Endothelial cell of umbilical vein (primary cell): ENCODE results near the gene TEC. TPM values are rescaled to one million over a fixed set of nuclear protein-coding genes. Genes with fewer than 3 reads are reported as not detected.

ENCODE experiments used
- BruUV-seq: library from RNA; stranded (reverse); fragments of 400-500 nt; replicated peaks from 2 replicates; lab custom pipeline; 2021; lab: Mats Ljungman, UMichigan
- CTCF ChIA-PET: fragments of 300-600, 350-600 bp; sonication (Branson Sonifier 250); formaldehyde crosslinking; loops from one replicate; lab custom pipeline; 2021; ENCODE audit warnings: antibody characterized with exemption, inconsistent platforms; lab: Charles Lee
- POLR2A ChIA-PET: fragments of 300-600, 350-600 bp; sonication (Branson Sonifier 250); formaldehyde crosslinking; loops from one replicate; lab custom pipeline; 2021; ENCODE audit warnings: antibody characterized with exemption, inconsistent platforms; lab: Charles Lee
- DNase-seq: peaks from one replicate; pipeline ENCODE4 v3.0.0-alpha.2; 2011; ENCODE audit warnings: low read depth, low spot score
- FAIRE-seq: peaks from 2 replicates; lab custom pipeline; 2011; peaks lifted over from hg19 to GRCh38; lab: Jason Lieb, UNC
- H2AFZ ChIP-seq: 2 replicates; pipeline ENCODE4 v1.6.0; 2012; ENCODE audit warnings: low read depth, low read length, control low read depth, inconsistent platforms
- H3K27ac ChIP-seq: 2 replicates; pipeline ENCODE4 v1.5.1; 2011; ENCODE audit warnings: low read depth, mild to moderate bottlenecking, control low read depth, low read length, moderate library complexity; ENCODE audit not compliant: insufficient read depth
- H3K27me3 ChIP-seq, 2 experiments: 2 replicates each; pipeline versions ENCODE4 v1.6.0 to v1.6.1; 2011; ENCODE audit warnings: low read length in 2 of 2, mixed read lengths in 1 of 2; ENCODE audit not compliant: control insufficient read depth in 2 of 2, insufficient read depth in 2 of 2
- H3K36me3 ChIP-seq, 2 experiments: 2 replicates in 1 of 2; 3 replicates in 1 of 2; pipeline ENCODE4 v1.5.1; 2011; ENCODE audit warnings: low read length in 2 of 2, mild to moderate bottlenecking in 1 of 2, moderate library complexity in 1 of 2; ENCODE audit not compliant: control insufficient read depth in 2 of 2, insufficient read depth in 2 of 2; ENCODE audit errors: extremely low read depth in 1 of 2
- H3K4me1 ChIP-seq: 3 replicates; pipeline ENCODE4 v1.5.1; 2011; ENCODE audit warnings: mild to moderate bottlenecking, low read length; ENCODE audit not compliant: control insufficient read depth, insufficient read depth; ENCODE audit errors: extremely low read depth
- H3K4me2 ChIP-seq: 2 replicates; pipeline ENCODE4 v1.6.1; 2011; ENCODE audit warnings: low read length, control low read depth, mixed read lengths; ENCODE audit not compliant: insufficient read depth
- H3K4me3 ChIP-seq, 3 experiments: fragments of 200-600 bp in 1 of 3; sonication (generic), shearing (Covaris generic) in 1 of 3; replicated peaks in 1 of 3; 2 replicates each; pipeline ENCODE4 v1.5.1; 2011 to 2016; ENCODE audit warnings: control low read depth in 3 of 3, low read length in 3 of 3, mild to moderate bottlenecking in 2 of 3, inconsistent platforms in 1 of 3, low read depth in 1 of 3, moderate library complexity in 1 of 3; ENCODE audit not compliant: insufficient read depth in 1 of 3
- H3K79me2 ChIP-seq: 2 replicates; pipeline ENCODE4 v1.6.0; 2012; ENCODE audit warnings: low read length, inconsistent platforms; ENCODE audit not compliant: control insufficient read depth, insufficient read depth
- H3K9ac ChIP-seq: replicated peaks from 2 replicates; pipeline ENCODE3; 2011; ENCODE audit warnings: low read length, control low read depth; ENCODE audit not compliant: insufficient read depth; ENCODE audit errors: extremely low read depth
- H3K9me1 ChIP-seq: replicated peaks from 3 replicates; pipeline ENCODE4 v1.6.0; 2011; ENCODE audit warnings: mild to moderate bottlenecking, low read length; ENCODE audit not compliant: control insufficient read depth, insufficient read depth; ENCODE audit errors: extremely low read depth
- H3K9me3 ChIP-seq: replicated peaks from 2 replicates; pipeline ENCODE4 v1.5.1; 2012; ENCODE audit warnings: low read length, inconsistent platforms; ENCODE audit not compliant: control insufficient read depth, insufficient read depth
- H4K20me1 ChIP-seq: replicated peaks from 2 replicates; pipeline ENCODE3; 2011; ENCODE audit warnings: mild to moderate bottlenecking, low read length; ENCODE audit not compliant: control insufficient read depth, insufficient read depth; ENCODE audit errors: extremely low read depth
- EZH2 ChIP-seq: IDR thresholded peaks from 2 replicates; pipeline ENCODE4 v1.6.1; 2012; ENCODE audit warnings: borderline replicate concordance, low read depth, mild to moderate bottlenecking, moderate library complexity, low read length, inconsistent platforms; ENCODE audit not compliant: severe bottlenecking
- FOS ChIP-seq: IDR thresholded peaks from 2 replicates; pipeline ENCODE4 v1.6.1; 2011; ENCODE audit warnings: mild to moderate bottlenecking, low read length, moderate library complexity, borderline replicate concordance; ENCODE audit not compliant: insufficient read depth
- GATA2 ChIP-seq: IDR thresholded peaks from 2 replicates; pipeline ENCODE4 v1.7.0; 2011; ENCODE audit warnings: low read depth, mild to moderate bottlenecking, moderate library complexity, mixed read lengths, low read length; ENCODE audit not compliant: insufficient read length, insufficient read depth
- JUN ChIP-seq: IDR thresholded peaks from 2 replicates; pipeline ENCODE4 v1.6.1; 2011; ENCODE audit warnings: borderline replicate concordance, low read depth; ENCODE audit not compliant: insufficient read length, insufficient read depth
- MYC ChIP-seq: IDR thresholded peaks from one replicate; pipeline ENCODE4 v1.6.1; 2011; ENCODE audit warnings: mild to moderate bottlenecking, low read depth, low read length
- POLR2A ChIP-seq: IDR thresholded peaks from 2 replicates; pipeline ENCODE4 v1.6.1; 2012; ENCODE audit warnings: low read depth, mild to moderate bottlenecking, control low read depth, low read length
- POLR2AphosphoS5 ChIP-seq: IDR thresholded peaks from 2 replicates; pipeline ENCODE4 v1.6.1; 2012; ENCODE audit warnings: low read depth, mild to moderate bottlenecking, control low read depth, low read length, moderate library complexity; ENCODE audit not compliant: insufficient read depth
- dilution Hi-C: fragments of 300-500 bp; cut with MboI; formaldehyde crosslinking; loops from one replicate; pipeline ENCODE4 v1.15.0; 2019; ENCODE audit warnings: low sequenced_read_pairs; ENCODE audit not compliant: extremely low pct_ligation_motif_present
- intact Hi-C: fragments of 100-400 bp; cut with micrococcal nuclease; formaldehyde crosslinking; loops from one replicate; pipeline ENCODE4 v1.10.0; 2022
- polyA plus RNA-seq, 4 experiments: library from polyadenylated mRNA; depleted of rRNA in 3 of 4; stranded (reverse) in 3 of 4; unstranded in 1 of 4; fragments of >200 nt; gene quantifications; 2 replicates each; pipeline versions ENCODE4 v1.2.1 to v1.2.3, GENCODE V29; 2011 to 2012; ENCODE audit warnings: missing spikeins in 1 of 4
- total RNA-seq: library from RNA; stranded (reverse); gene quantifications from 2 replicates; pipeline ENCODE4 v1.2.3, GENCODE V29; 2021
- TF ChIP-seq, protein P1 (sequence below): IDR thresholded peaks from 2 replicates; pipeline ENCODE4 v1.6.1; 2011; ENCODE audit not compliant: insufficient read depth, insufficient read length
- TF ChIP-seq, protein P2 (sequence below), 2 donors: IDR thresholded peaks; 1 replicate in 1 of 2; 2 replicates in 1 of 2; pipeline ENCODE4 v1.5.1; 2011; ENCODE audit warnings: low read length in 2 of 2, mild to moderate bottlenecking in 2 of 2, moderate library complexity in 2 of 2, control low read depth in 1 of 2, inconsistent platforms in 1 of 2, low read depth in 1 of 2; ENCODE audit not compliant: insufficient read depth in 1 of 2; ENCODE audit errors: extremely low read depth in 1 of 2

Gene TEC
- total and polyA plus RNA-seq, 2 donors (not counting 3 experiments of a cell fraction or from before 2014, with no cell fraction given), result 0.08 to 0.86 TPM

- H3K9ac ChIP-seq, result no peak overlapping the region
- peaks cover 4 to 10% of the 10 kb centered on the region in 2 experiments for H3K27me3 ChIP-seq
- no TSS peak for BruUV-seq
- no peak overlapping the region for H3K4me3 ChIP-seq
- FAIRE-seq (no peak), DNase-seq (no peak)
- intact Hi-C loops (no loop called here), dilution Hi-C loops (no loop called here)
- H3K36me3 ChIP-seq, result no peaks in the 10 kb centered on the region
- no peak overlapping the region for H3K4me2 ChIP-seq
- H4K20me1 ChIP-seq, result no peaks in the 10 kb centered on the region
- no peaks in the 10 kb centered on the region for H3K9me3 ChIP-seq
- H3K27ac ChIP-seq, result no peak overlapping the region
- no peak overlapping the region for H2AFZ ChIP-seq
- H3K79me2 ChIP-seq, result no peaks in the 10 kb centered on the region
- no peaks in the 10 kb centered on the region for H3K9me1 ChIP-seq
- TF ChIP-seq FOS, result no peak
- TF ChIP-seq JUN, result no peak
- no peak for TF ChIP-seq MYC
- no peak for TF ChIP-seq POLR2A
- TF ChIP-seq EZH2, result no peak
- no peak for TF ChIP-seq GATA2
- TF ChIP-seq, protein P1, sequence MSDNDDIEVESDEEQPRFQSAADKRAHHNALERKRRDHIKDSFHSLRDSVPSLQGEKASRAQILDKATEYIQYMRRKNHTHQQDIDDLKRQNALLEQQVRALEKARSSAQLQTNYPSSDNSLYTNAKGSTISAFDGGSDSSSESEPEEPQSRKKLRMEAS, result no peak
- TF ChIP-seq, protein P2, sequence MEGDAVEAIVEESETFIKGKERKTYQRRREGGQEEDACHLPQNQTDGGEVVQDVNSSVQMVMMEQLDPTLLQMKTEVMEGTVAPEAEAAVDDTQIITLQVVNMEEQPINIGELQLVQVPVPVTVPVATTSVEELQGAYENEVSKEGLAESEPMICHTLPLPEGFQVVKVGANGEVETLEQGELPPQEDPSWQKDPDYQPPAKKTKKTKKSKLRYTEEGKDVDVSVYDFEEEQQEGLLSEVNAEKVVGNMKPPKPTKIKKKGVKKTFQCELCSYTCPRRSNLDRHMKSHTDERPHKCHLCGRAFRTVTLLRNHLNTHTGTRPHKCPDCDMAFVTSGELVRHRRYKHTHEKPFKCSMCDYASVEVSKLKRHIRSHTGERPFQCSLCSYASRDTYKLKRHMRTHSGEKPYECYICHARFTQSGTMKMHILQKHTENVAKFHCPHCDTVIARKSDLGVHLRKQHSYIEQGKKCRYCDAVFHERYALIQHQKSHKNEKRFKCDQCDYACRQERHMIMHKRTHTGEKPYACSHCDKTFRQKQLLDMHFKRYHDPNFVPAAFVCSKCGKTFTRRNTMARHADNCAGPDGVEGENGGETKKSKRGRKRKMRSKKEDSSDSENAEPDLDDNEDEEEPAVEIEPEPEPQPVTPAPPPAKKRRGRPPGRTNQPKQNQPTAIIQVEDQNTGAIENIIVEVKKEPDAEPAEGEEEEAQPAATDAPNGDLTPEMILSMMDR (IDR thresholded peaks at IDR 0.05; ENCODE audit: extremely low read depth in 1 of 2, insufficient read depth in 1 of 2, low read depth in 1 of 2, low read length in 2 of 2), result no peak
- TF ChIP-seq POLR2AphosphoS5, result no peak
- no peaks in the 10 kb centered on the region for H3K4me1 ChIP-seq
- ChIA-PET CTCF (interaction anchor here (1.8 kb wide), 1 partner anchor 15 kb away, joined by 6 read pairs; no protein-coding TSS in a partner anchor), POLR2A (no interaction called here)
Measured at GRCh38 chr4:48305508-48305907, 35.9 kb upstream of the TEC start.
